AG04450 (cell line): Measurements from ENCODE around the gene RPS26. TPM values are rescaled to one million over a fixed set of nuclear protein-coding genes. Genes with fewer than 3 reads are reported as not detected.
A peak's percentile ranks its signal among the peaks of the same experiment; 100 is the strongest.

ENCODE experiments used
- CTCF ChIA-PET: fragments of 300-600, 350-600 bp; formaldehyde crosslinking; extraction: SDS; loops from one replicate; lab custom pipeline; 2022; ENCODE audit warnings: antibody characterized with exemption, inconsistent platforms; lab: Charles Lee
- POLR2A ChIA-PET: fragments of 350-600 bp; formaldehyde crosslinking; extraction: SDS; loops from one replicate; lab custom pipeline; 2021; ENCODE audit warnings: antibody characterized with exemption, inconsistent platforms; lab: Yijun Ruan, JAX
- DNase-seq: peaks from one replicate; pipeline ENCODE4 v3.0.0-alpha.2; 2011; ENCODE audit warnings: low read depth, low spot score
- H3K27ac ChIP-seq: one replicate; pipeline ENCODE4 v1.5.1; 2012; ENCODE audit warnings: low read depth, low read length, control low read depth
- H3K27me3 ChIP-seq: one replicate; pipeline ENCODE4 v1.6.0; 2012; ENCODE audit warnings: low read length; ENCODE audit not compliant: control insufficient read depth, insufficient read depth
- H3K4me3 ChIP-seq: 2 replicates; pipeline ENCODE4 v1.5.1; 2011; ENCODE audit warnings: mild to moderate bottlenecking, low read depth, low read length, control low read depth
- H3K9me3 ChIP-seq: 2 replicates; pipeline ENCODE4 v1.5.1; 2012; ENCODE audit warnings: low read length; ENCODE audit not compliant: control insufficient read depth, insufficient read depth
- polyA plus RNA-seq: library from polyadenylated mRNA; depleted of rRNA; stranded (reverse); fragments of >200 nt; gene quantifications from 2 replicates; pipeline ENCODE4 v1.2.3, GENCODE V29; 2011; rRNA removed
- TF ChIP-seq, protein P1 (sequence below): IDR thresholded peaks from 2 replicates; pipeline ENCODE4 v1.5.1; 2011; ENCODE audit warnings: low read depth, low read length, control low read depth, inconsistent platforms

Gene RPS26
- polyA plus RNA-seq, 1 experiment: 348 TPM

DNA sequence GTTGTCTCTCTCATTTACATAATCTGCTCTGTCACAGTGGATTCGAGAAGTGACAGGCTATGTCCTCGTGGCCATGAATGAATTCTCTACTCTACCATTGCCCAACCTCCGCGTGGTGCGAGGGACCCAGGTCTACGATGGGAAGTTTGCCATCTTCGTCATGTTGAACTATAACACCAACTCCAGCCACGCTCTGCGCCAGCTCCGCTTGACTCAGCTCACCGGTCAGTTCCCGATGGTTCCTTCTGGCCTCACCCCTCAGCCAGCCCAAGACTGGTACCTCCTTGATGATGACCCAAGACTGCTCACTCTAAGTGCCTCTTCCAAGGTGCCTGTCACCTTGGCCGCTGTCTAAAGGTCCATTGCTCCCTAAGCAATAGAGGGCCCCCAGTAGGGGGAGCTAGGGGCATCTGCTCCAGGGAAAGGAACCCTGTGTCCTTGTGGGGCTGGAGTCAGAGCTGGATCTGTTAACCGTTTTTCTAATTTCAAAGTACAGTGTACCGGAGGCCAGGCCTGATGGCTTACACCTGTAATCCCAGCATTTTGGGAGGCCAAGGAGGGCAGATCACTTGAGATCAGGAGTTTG, 43.3 kb downstream of the RPS26 start:
- no peak overlapping the region for H3K27ac ChIP-seq
- no peaks in the 10 kb centered on the region; the same call in 1 of the 2 replicates for H3K9me3 ChIP-seq
- H3K27me3 ChIP-seq: peaks cover 39% of the 10 kb centered on the region
- no peak for DNase-seq
- no peak overlapping the region for H3K4me3 ChIP-seq
- TF ChIP-seq, protein P1, sequence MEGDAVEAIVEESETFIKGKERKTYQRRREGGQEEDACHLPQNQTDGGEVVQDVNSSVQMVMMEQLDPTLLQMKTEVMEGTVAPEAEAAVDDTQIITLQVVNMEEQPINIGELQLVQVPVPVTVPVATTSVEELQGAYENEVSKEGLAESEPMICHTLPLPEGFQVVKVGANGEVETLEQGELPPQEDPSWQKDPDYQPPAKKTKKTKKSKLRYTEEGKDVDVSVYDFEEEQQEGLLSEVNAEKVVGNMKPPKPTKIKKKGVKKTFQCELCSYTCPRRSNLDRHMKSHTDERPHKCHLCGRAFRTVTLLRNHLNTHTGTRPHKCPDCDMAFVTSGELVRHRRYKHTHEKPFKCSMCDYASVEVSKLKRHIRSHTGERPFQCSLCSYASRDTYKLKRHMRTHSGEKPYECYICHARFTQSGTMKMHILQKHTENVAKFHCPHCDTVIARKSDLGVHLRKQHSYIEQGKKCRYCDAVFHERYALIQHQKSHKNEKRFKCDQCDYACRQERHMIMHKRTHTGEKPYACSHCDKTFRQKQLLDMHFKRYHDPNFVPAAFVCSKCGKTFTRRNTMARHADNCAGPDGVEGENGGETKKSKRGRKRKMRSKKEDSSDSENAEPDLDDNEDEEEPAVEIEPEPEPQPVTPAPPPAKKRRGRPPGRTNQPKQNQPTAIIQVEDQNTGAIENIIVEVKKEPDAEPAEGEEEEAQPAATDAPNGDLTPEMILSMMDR: peak; percentile 37
- POLR2A ChIA-PET: interaction anchor here (0.9 kb wide), 1 partner anchor 19 kb away, joined by 13 read pairs; the partner anchor contains the start of gene PA2G4
- CTCF ChIA-PET: no interaction called here

DNA sequence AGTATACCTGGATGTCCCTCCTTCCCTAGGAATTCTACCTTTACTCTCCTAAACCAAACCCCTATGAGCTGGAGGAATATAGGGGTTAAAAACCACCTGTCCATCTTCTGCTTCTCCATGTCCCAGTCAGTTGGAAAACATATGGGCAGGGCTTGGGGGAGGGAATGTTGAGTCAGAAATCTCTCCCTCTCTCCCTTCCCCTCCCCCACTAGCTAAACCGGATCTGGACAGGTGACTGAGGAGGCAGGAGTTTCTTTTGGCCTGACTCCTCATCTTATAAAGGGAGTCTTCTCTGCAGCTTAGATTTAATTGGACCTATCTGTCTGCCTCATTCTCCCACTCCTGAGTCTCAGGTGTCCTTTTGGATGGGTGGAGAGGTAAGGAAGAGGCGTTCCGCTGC, 44.4 kb downstream of the RPS26 start:
- H3K27me3 ChIP-seq: peaks cover 30% of the 10 kb centered on the region
- ChIA-PET POLR2A (interaction anchor here (0.9 kb wide), 1 partner anchor 18 kb away, joined by 13 read pairs; the partner anchor contains the start of gene PA2G4), CTCF (interaction anchor here (0.7 kb wide), 3 partner anchors 8 to 35 kb away, joined by 3 read pairs; no protein-coding TSS in a partner anchor)
- DNase-seq: no peak
- no peak overlapping the region for H3K27ac ChIP-seq
- H3K9me3 ChIP-seq: no peaks in the 10 kb centered on the region
- no peak overlapping the region for H3K4me3 ChIP-seq
- TF ChIP-seq, protein P1: no peak

DNA sequence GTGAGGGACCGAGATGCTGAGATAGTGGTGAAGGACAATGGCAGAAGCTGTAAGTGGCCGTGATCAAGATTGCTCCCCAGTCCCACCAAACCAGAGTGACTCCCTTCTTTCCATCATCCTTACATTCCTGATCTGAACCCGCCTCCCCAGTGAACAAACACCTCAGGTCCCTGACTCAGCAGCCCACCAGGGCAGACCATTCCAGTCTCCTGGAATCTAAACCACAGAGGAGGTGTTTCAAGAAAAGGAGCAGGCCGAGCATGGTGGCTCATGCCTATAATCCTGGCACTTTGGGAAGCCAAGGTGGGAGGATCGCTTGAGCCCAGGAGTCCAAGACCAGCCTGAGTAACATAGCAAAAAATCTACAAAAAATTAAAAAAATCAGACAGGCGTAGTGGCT, 44.9 kb downstream of the RPS26 start:
- POLR2A ChIA-PET: no interaction called here
- CTCF ChIA-PET: interaction anchor here (0.7 kb wide), 2 partner anchors 9 to 35 kb away, joined by 3 read pairs; no protein-coding TSS in a partner anchor
- TF ChIP-seq, protein P1: no peak
- H3K27ac ChIP-seq: no peak overlapping the region
- peaks cover 25% of the 10 kb centered on the region for H3K27me3 ChIP-seq
- no peak for DNase-seq
- no peaks in the 10 kb centered on the region for H3K9me3 ChIP-seq
- H3K4me3 ChIP-seq: no peak overlapping the region

DNA sequence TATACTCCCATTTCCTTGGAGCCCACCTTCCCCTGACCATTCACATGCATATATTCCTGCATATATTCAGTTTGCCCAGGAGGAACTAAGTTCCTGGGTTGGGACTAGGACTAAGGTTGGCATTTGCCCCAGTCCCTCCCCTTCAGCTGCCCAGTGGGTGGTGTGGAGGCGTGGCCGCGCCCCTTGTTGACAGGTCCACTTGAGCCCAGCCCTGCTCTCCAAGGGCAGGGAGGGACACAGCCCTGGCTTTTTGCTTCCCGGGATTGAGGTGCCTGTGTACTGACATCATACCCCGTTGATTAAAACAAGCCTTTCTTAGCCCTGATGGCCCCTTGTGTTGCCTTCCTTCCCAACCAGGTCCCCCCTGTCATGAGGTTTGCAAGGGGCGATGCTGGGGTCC, 45.5 kb downstream of the RPS26 start:
- Histone ChIP-seq H3K9me3 (no peaks in the 10 kb centered on the region), H3K27ac (no peak overlapping the region), H3K27me3 (peaks cover 20% of the 10 kb centered on the region), H3K4me3 (no peak overlapping the region)
- ChIA-PET POLR2A (no interaction called here), CTCF (no interaction called here)
- DNase-seq: no peak
- TF ChIP-seq, protein P1: no peak

Other genes with a start within 250 kb of the RPS26 start
- 129 and 178 TPM in 2 replicates for gene SARNP, start 224.2 kb upstream of the RPS26 start, polyA plus RNA-seq
- gene ORMDL2, start 223.9 kb upstream of the RPS26 start, polyA plus RNA-seq: 40.9 and 49.3 TPM in 2 replicates
- 10.9 and 15.0 TPM in 2 replicates for gene DNAJC14, start 212.3 kb upstream of the RPS26 start, polyA plus RNA-seq
- 43.8 and 46.3 TPM in 2 replicates for gene MMP19, start 199.0 kb upstream of the RPS26 start, polyA plus RNA-seq
- gene PYM1, start 114.0 kb upstream of the RPS26 start, polyA plus RNA-seq: 34.9 and 35.3 TPM in 2 replicates
- gene DGKA, start 110.8 kb upstream of the RPS26 start, polyA plus RNA-seq: 53.6 and 59.7 TPM in 2 replicates
- 1.6 and 2.2 TPM in 2 replicates for gene PMEL, start 75.9 kb upstream of the RPS26 start, polyA plus RNA-seq
- 30.6 and 38.8 TPM in 2 replicates for gene CDK2, start 75.1 kb upstream of the RPS26 start, polyA plus RNA-seq
- gene RAB5B, start 67.8 kb upstream of the RPS26 start, polyA plus RNA-seq: 136 and 157 TPM in 2 replicates
- gene SUOX, start 44.6 kb upstream of the RPS26 start, polyA plus RNA-seq: 21.0 and 22.8 TPM in 2 replicates
- 3.9 and 4.7 TPM in 2 replicates for gene IKZF4, start 20.9 kb upstream of the RPS26 start, polyA plus RNA-seq
- gene ERBB3, start 38.2 kb downstream of the RPS26 start, polyA plus RNA-seq: 1.7 and 2.1 TPM in 2 replicates
- gene PA2G4, start 62.6 kb downstream of the RPS26 start, polyA plus RNA-seq: 169 and 223 TPM in 2 replicates
- gene RPL41, start 74.7 kb downstream of the RPS26 start, polyA plus RNA-seq: 7,461 and 7,686 TPM in 2 replicates
- gene ZC3H10, start 76.3 kb downstream of the RPS26 start, polyA plus RNA-seq: 1.5 and 1.9 TPM in 2 replicates
- gene ESYT1, start 86.3 kb downstream of the RPS26 start, polyA plus RNA-seq: 127 and 140 TPM in 2 replicates
- 118 and 124 TPM in 2 replicates for gene MYL6B, start 110.7 kb downstream of the RPS26 start, polyA plus RNA-seq
- 5,661 and 5,957 TPM in 2 replicates for gene MYL6, start 116.4 kb downstream of the RPS26 start, polyA plus RNA-seq
- 90.2 and 101 TPM in 2 replicates for gene SMARCC2, start 147.6 kb downstream of the RPS26 start, polyA plus RNA-seq
- 97.2 and 123 TPM in 2 replicates for gene RNF41, start 180.0 kb downstream of the RPS26 start, polyA plus RNA-seq
- gene NABP2, start 182.4 kb downstream of the RPS26 start, polyA plus RNA-seq: 46.9 and 52.5 TPM in 2 replicates
- gene SLC39A5, start 188.1 kb downstream of the RPS26 start, polyA plus RNA-seq: not detected in 2 replicates
- 16.0 and 20.2 TPM in 2 replicates for gene ANKRD52, start 216.5 kb downstream of the RPS26 start, polyA plus RNA-seq
- 12.1 and 15.6 TPM in 2 replicates for gene COQ10A, start 225.0 kb downstream of the RPS26 start, polyA plus RNA-seq